Measurements from ENCODE around the gene NAPSA.
"Not testable (repeated sequence)": the region's sequence is repeated elsewhere in the genome, so short reads cannot be mapped to it uniquely, and the experiment has no call there.

NAPSA gene

DNA sequence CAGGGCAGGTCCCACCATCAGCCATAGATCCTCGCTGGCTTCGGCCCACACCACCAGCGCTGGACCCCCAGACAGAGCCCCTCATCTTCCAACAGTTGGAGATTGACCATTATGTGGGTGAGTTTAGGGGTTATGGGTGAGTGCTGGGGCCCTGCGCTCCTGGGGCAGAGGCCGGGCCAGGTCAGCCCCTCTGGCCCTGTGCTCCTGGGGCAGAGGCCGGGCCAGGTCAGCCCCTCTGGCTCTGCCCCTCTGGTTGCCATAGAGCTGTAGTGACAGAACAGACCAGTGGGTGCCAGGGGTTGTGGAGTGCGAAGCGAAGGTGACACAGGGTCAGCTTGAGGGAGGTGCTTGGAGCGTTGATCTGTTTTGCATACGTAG lies 33.9 kb upstream of the NAPSA start:
- H3K4me1 ChIP-seq (ENCODE audit: control insufficient read depth, insufficient read depth, low read length), result no peaks in the 10 kb centered on the region
- H3K27me3 ChIP-seq (ENCODE audit: control insufficient read depth, insufficient read depth, low read length), result no peaks in the 10 kb centered on the region
- H3K27ac ChIP-seq (ENCODE audit: low read depth, low read length), result no peak overlapping the region
- no peak overlapping the region for H3K9ac ChIP-seq (ENCODE audit: low read depth, low read length)
- peaks cover 37% of the 10 kb centered on the region for H3K36me3 ChIP-seq (ENCODE audit: control insufficient read depth, insufficient read depth, low read length)
- H3K9me3 ChIP-seq (ENCODE audit: control insufficient read depth, insufficient read depth, low read length), result no peaks in the 10 kb centered on the region
- no peak overlapping the region for H3K4me3 ChIP-seq (ENCODE audit: low read depth, low read length)

DNA sequence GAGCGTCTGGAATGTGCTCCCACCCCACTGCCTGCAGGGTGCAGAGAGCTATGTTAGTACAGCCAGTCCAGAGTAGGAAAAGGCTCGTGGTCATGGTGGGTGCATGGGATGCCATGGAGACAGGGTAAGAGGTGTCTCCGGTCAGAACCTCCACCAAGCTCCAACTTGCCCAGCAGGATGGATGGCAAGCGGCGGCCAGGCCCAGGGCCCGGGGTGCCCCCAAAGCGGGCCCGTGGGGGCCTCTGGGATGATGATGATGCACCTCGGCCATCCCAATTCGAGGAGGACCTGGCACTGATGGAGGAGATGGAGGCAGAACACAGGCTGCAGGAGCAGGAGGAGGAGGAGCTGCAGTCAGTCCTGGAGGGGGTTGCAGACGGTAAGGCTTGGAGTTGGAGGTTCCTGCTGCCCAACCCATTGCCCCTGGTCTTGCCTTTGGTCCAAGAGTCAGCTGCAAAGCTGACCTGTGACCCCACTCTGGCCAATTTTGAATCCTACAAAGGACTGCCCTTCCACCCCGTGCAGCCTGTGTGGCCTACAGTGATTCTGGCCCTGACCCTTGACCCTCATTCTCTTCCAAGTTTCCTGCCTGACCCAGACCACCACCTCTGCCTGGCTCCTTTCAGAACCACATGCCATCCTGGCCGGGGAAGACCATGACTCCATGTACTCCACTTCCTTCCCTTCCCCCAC lies 33.4 kb upstream of the NAPSA start:
- no peak overlapping the region for H3K4me3 ChIP-seq (ENCODE audit: low read depth, low read length)
- H3K9me3 ChIP-seq (ENCODE audit: control insufficient read depth, insufficient read depth, low read length), result no peaks in the 10 kb centered on the region
- H3K9ac ChIP-seq (ENCODE audit: low read depth, low read length), result no peak overlapping the region
- no peaks in the 10 kb centered on the region for H3K27me3 ChIP-seq (ENCODE audit: control insufficient read depth, insufficient read depth, low read length)
- H3K27ac ChIP-seq (ENCODE audit: low read depth, low read length), result no peak overlapping the region
- H3K4me1 ChIP-seq (ENCODE audit: control insufficient read depth, insufficient read depth, low read length), result no peaks in the 10 kb centered on the region
- H3K36me3 ChIP-seq (ENCODE audit: control insufficient read depth, insufficient read depth, low read length), result peaks cover 38% of the 10 kb centered on the region

DNA sequence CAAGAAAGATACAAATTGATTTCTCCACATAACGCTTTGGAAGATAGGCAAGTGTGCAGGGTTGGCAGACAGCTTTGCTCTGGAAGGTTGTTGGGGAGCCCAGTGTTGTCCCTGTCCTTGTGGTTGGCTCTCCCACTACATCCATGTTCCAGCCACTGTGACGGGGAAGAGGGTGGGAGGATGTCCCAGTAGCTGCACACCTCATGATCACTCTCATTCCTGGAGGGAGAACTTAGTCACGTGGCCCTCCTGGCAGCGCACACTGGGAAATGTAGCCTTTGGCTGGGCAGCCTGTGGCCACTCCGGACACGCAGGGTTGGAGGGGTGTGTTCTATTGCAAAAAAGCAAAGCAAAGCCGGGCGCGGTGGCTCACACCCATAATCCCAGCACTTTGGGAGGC lies 28.6 kb upstream of the NAPSA start:
- peaks cover 30% of the 10 kb centered on the region for H3K36me3 ChIP-seq (ENCODE audit: control insufficient read depth, insufficient read depth, low read length)
- no peak overlapping the region for H3K4me3 ChIP-seq (ENCODE audit: low read depth, low read length)
- no peaks in the 10 kb centered on the region for H3K27me3 ChIP-seq (ENCODE audit: control insufficient read depth, insufficient read depth, low read length)
- peaks cover 4% of the 10 kb centered on the region for H3K9me3 ChIP-seq (ENCODE audit: control insufficient read depth, insufficient read depth, low read length)
- no peak overlapping the region for H3K9ac ChIP-seq (ENCODE audit: low read depth, low read length)
- no peaks in the 10 kb centered on the region for H3K4me1 ChIP-seq (ENCODE audit: control insufficient read depth, insufficient read depth, low read length)
- no peak overlapping the region for H3K27ac ChIP-seq (ENCODE audit: low read depth, low read length)

DNA sequence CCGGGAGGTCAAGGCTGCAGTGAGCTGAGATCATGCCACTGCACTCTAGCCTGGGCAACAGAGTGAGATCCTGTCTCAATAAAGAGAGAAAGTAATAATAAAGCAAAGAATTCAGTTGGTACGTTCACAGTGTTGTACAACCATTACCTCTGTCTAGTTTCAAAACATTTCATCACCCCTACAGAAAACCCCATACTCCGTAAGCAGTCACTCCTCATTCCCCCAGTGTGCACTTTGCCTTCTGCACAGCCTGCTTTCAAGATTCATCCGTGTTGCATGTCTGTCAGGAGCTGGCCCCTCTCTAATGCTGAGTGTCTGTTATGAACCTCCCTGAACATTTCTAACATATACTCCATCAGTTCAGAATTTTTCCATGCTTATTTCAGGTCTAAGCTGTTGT lies 28.1 kb upstream of the NAPSA start:
- Histone ChIP-seq H3K9ac (ENCODE audit: low read depth, low read length) (no peak overlapping the region), H3K9me3 (ENCODE audit: control insufficient read depth, insufficient read depth, low read length) (peaks cover 4% of the 10 kb centered on the region), H3K4me1 (ENCODE audit: control insufficient read depth, insufficient read depth, low read length) (no peaks in the 10 kb centered on the region), H3K36me3 (ENCODE audit: control insufficient read depth, insufficient read depth, low read length) (peaks cover 28% of the 10 kb centered on the region), H3K4me3 (ENCODE audit: low read depth, low read length) (no peak overlapping the region), H3K27me3 (ENCODE audit: control insufficient read depth, insufficient read depth, low read length) (no peaks in the 10 kb centered on the region), H3K27ac (ENCODE audit: low read depth, low read length) (no peak overlapping the region)

DNA sequence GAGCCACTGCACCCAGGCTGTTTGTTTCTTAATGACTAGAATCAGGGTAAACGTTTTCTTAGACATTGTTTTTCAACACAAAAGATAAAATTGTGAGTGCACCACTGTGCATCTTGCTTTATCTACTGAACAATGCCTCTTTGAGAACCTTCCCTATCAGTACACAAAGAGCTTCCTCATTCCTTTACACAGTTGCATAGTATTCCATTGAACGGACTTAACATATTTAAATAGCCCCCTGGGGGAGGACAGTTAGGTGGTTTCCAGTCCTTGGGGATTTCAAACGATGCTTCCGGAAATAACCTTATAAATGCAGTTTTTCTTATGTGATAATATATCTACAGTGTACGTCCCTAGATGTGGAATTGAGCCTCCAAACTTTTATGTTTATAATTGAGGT lies 27.3 kb upstream of the NAPSA start:
- no peak overlapping the region for H3K9ac ChIP-seq (ENCODE audit: low read depth, low read length)
- H3K27me3 ChIP-seq (ENCODE audit: control insufficient read depth, insufficient read depth, low read length), result no peaks in the 10 kb centered on the region
- no peak overlapping the region for H3K4me3 ChIP-seq (ENCODE audit: low read depth, low read length)
- H3K4me1 ChIP-seq (ENCODE audit: control insufficient read depth, insufficient read depth, low read length), result no peaks in the 10 kb centered on the region
- no peak overlapping the region for H3K27ac ChIP-seq (ENCODE audit: low read depth, low read length)
- H3K9me3 ChIP-seq (ENCODE audit: control insufficient read depth, insufficient read depth, low read length), result peaks cover 4% of the 10 kb centered on the region
- H3K36me3 ChIP-seq (ENCODE audit: control insufficient read depth, insufficient read depth, low read length), result peaks cover 32% of the 10 kb centered on the region

DNA sequence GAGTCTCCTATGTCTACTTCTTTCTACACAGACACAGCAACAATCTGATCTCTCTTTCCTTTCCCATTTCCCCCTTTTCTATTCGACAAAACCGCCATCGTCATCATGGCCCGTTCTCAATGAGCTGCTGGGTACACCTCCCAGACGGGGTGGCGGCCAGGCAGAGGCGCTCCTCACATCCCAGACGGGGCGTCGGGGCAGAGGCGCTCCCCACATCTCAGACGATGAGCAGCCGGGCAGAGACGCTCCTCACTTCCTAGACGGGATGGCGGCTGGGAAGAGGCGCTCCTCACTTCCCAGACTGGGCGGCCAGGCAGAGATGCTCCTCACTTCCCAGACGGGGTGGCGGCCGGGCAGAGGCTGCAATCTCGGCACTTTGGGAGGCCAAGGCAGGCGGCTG lies 25.5 kb upstream of the NAPSA start:
- H3K36me3 ChIP-seq (ENCODE audit: control insufficient read depth, insufficient read depth, low read length), result peaks cover 46% of the 10 kb centered on the region
- not testable (repeated sequence) for H3K4me3 ChIP-seq (ENCODE audit: low read depth, low read length); H3K9me3 ChIP-seq (ENCODE audit: control insufficient read depth, insufficient read depth, low read length); H3K9ac ChIP-seq (ENCODE audit: low read depth, low read length); H3K27ac ChIP-seq (ENCODE audit: low read depth, low read length); H3K4me1 ChIP-seq (ENCODE audit: control insufficient read depth, insufficient read depth, low read length); H3K27me3 ChIP-seq (ENCODE audit: control insufficient read depth, insufficient read depth, low read length)

DNA sequence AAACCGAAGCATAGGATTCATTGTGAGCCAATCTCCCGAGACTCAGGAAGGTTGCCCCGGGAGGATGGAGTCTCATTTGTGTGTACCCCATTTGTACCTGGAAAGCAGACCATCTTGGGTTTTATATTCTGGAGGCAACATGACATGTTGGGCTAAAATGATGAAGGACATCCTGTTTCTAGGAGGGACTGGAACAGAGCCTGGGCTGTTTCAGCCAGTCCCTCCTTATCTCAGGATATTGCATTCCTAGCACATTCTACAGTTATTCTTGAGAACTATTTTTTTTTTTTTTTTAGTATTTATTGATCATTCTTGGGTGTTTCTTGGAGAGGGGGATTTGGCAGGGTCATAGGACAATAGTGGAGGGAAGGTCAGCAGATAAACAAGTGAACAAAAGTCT lies 24.9 kb upstream of the NAPSA start:
- not testable (repeated sequence) for H3K27me3 ChIP-seq (ENCODE audit: control insufficient read depth, insufficient read depth, low read length); H3K27ac ChIP-seq (ENCODE audit: low read depth, low read length); H3K4me1 ChIP-seq (ENCODE audit: control insufficient read depth, insufficient read depth, low read length); H3K9ac ChIP-seq (ENCODE audit: low read depth, low read length); H3K4me3 ChIP-seq (ENCODE audit: low read depth, low read length); H3K9me3 ChIP-seq (ENCODE audit: control insufficient read depth, insufficient read depth, low read length)
- H3K36me3 ChIP-seq (ENCODE audit: control insufficient read depth, insufficient read depth, low read length), result peaks cover 46% of the 10 kb centered on the region

DNA sequence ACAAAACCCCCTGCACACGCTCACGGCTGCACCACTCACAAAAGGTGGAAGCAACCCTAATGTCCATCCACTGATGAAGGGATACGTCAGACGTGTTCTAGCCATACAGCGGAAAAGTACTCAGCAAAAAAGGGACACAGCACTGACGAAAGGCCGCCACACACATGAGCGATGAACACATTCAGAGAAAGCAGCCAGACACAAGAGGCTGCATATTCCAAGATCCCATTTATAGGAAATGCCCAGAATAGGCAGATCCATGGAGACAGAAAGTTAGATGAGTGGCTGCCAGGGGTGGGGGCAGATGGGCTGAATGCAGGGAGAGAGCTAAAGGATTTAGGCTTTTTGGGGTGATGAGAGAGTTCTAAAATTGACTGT lies 22.4 kb upstream of the NAPSA start:
- Histone ChIP-seq H3K4me3 (ENCODE audit: low read depth, low read length) (no peak overlapping the region), H3K4me1 (ENCODE audit: control insufficient read depth, insufficient read depth, low read length) (peaks cover 6% of the 10 kb centered on the region), H3K27ac (ENCODE audit: low read depth, low read length) (no peak overlapping the region), H3K9ac (ENCODE audit: low read depth, low read length) (no peak overlapping the region), H3K36me3 (ENCODE audit: control insufficient read depth, insufficient read depth, low read length) (peaks cover 37% of the 10 kb centered on the region), H3K9me3 (ENCODE audit: control insufficient read depth, insufficient read depth, low read length) (peaks cover 4% of the 10 kb centered on the region), H3K27me3 (ENCODE audit: control insufficient read depth, insufficient read depth, low read length) (no peaks in the 10 kb centered on the region)

DNA sequence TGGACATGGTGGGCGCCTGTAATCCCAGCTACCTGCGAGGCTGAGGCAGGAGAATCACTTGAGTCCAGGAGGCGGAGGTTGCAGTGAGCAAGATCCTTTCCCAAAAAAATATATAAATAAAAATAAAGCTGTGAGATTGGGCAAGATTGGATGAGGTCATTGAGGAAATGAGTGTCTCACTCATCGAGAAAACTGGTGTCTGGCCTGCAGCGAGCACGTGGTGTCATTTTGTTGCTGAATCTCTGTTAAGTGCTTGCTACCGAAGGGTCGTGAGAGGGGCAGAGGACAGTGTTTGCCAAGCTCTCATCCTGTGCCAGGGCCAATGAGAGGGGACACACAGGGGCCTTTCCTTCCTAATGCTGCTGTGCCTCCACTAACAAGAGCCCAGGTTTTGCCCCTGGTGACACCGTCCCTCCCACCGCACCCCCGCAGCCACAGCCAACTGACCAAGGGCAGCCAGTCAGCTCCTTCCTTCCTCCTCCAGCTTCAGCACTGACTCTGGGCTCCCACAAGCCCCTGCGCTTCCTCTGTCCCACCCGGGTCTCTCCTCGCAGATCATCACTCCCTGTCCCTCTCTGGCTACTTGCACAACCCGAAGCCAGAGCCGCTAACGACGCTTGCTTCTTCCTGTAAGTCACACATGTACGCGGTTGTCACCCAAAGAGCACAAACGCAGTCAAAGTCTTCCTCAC lies 21.9 kb upstream of the NAPSA start:
- H3K4me1 ChIP-seq (ENCODE audit: control insufficient read depth, insufficient read depth, low read length), result peaks cover 6% of the 10 kb centered on the region
- H3K27me3 ChIP-seq (ENCODE audit: control insufficient read depth, insufficient read depth, low read length), result no peaks in the 10 kb centered on the region
- peaks cover 38% of the 10 kb centered on the region for H3K36me3 ChIP-seq (ENCODE audit: control insufficient read depth, insufficient read depth, low read length)
- H3K9ac ChIP-seq (ENCODE audit: low read depth, low read length), result no peak overlapping the region
- H3K27ac ChIP-seq (ENCODE audit: low read depth, low read length), result no peak overlapping the region
- H3K9me3 ChIP-seq (ENCODE audit: control insufficient read depth, insufficient read depth, low read length), result peaks cover 4% of the 10 kb centered on the region
- H3K4me3 ChIP-seq (ENCODE audit: low read depth, low read length), result no peak overlapping the region

DNA sequence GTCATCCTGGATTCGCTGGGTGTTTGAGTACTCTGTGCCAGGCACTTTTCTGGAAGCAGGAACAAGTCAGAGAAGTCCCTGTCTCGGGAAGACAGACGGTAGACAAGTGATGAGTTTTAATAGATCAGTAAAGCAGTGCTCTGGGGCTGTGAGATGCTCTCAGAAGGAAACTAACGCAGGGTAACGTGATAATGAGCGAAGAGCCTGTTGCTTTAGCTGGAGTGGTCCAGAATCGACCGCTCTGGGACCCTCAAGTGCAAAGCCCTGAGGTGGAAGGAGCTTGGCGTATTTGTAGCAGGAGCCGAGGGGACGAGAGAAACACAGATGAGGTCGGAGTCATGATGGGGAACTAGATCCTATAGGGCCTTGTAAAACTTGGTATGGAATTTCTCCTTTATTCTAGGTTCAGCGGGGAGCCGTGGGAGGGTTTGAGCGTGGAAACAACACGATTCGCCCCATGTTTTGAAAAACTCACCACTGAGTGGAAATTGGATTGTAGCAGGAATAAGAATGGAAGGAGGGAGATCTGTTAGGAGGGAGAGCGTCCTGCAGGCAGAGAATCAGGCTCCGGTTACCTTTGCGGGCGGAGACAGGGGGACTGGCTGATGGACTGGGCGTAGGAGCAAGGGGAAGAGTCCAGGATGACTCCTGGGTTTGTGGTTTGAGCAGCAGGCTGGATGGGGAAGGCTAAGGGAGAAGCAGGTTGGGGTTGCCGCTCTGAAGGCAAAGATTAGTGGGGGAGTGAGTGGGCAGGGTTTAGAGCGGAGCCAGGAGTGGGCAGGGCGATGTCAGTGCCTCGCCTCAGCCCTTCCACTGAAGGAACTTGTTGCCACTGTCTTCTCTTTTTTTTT lies 19.5 kb upstream of the NAPSA start:
- peaks cover 6% of the 10 kb centered on the region for H3K4me1 ChIP-seq (ENCODE audit: control insufficient read depth, insufficient read depth, low read length)
- H3K27ac ChIP-seq (ENCODE audit: low read depth, low read length), result peak overlapping the region; percentile 92
- H3K36me3 ChIP-seq (ENCODE audit: control insufficient read depth, insufficient read depth, low read length), result peaks cover 55% of the 10 kb centered on the region

More for the DNA sequence above, 19.5 kb upstream of the NAPSA start:
- Histone ChIP-seq H3K4me3 (ENCODE audit: low read depth, low read length) (peak overlapping the region; percentile 81), H3K9ac (ENCODE audit: low read depth, low read length) (peak overlapping the region; percentile 82), H3K9me3 (ENCODE audit: control insufficient read depth, insufficient read depth, low read length) (no peaks in the 10 kb centered on the region), H3K27me3 (ENCODE audit: control insufficient read depth, insufficient read depth, low read length) (no peaks in the 10 kb centered on the region)

All from HUES48 (cell line).